Panc1 (cell line): ENCODE measurements around the gene MYH13.

Experiments used
- POLR2AphosphoS5 ChIP-seq: IDR thresholded peaks from 2 replicates; pipeline ENCODE4 v1.6.1; 2012; ENCODE audit warnings: mild to moderate bottlenecking, low read depth, low read length, moderate library complexity
- REST ChIP-seq, 2 experiments: IDR thresholded peaks; 2 replicates each; pipeline ENCODE4 v1.6.1; 2011 to 2012; ENCODE audit warnings: low read depth in 2 of 2, control low read depth in 1 of 2, low read length in 1 of 2, mild to moderate bottlenecking in 1 of 2, moderate library complexity in 1 of 2; ENCODE audit not compliant: insufficient read depth in 1 of 2
- TCF7L2 ChIP-seq: IDR thresholded peaks from 2 replicates; pipeline ENCODE4 v1.6.1; 2011; ENCODE audit warnings: mild to moderate bottlenecking, low read depth, low read length, inconsistent platforms
- TF ChIP-seq, protein P1 (sequence below): fragments of 450-650 bp; IDR thresholded peaks from 2 replicates; pipeline ENCODE4 v1.5.1; 2017; ENCODE audit warnings: mild to moderate bottlenecking

- TF ChIP-seq TCF7L2 (no peak), POLR2AphosphoS5 (no peak), REST (IDR thresholded peaks at IDR 0.05; ENCODE audit: insufficient read depth in 1 of 2, low read depth in 2 of 2, low read length in 1 of 2) (no peak)
- TF ChIP-seq, protein P1, sequence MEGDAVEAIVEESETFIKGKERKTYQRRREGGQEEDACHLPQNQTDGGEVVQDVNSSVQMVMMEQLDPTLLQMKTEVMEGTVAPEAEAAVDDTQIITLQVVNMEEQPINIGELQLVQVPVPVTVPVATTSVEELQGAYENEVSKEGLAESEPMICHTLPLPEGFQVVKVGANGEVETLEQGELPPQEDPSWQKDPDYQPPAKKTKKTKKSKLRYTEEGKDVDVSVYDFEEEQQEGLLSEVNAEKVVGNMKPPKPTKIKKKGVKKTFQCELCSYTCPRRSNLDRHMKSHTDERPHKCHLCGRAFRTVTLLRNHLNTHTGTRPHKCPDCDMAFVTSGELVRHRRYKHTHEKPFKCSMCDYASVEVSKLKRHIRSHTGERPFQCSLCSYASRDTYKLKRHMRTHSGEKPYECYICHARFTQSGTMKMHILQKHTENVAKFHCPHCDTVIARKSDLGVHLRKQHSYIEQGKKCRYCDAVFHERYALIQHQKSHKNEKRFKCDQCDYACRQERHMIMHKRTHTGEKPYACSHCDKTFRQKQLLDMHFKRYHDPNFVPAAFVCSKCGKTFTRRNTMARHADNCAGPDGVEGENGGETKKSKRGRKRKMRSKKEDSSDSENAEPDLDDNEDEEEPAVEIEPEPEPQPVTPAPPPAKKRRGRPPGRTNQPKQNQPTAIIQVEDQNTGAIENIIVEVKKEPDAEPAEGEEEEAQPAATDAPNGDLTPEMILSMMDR: no peak
These were observed 3.6 kb downstream of the MYH13 start for GRCh38 chr17:10369239-10369638.
